HEK293T (cell line): Measurements from ENCODE around the gene DNAH3.

Source experiments
- BHLHE40 ChIP-seq: fragments of 450-650 bp; IDR thresholded peaks from 2 replicates; pipeline ENCODE4 v1.6.1; 2016; ENCODE audit warnings: mild to moderate bottlenecking, moderate library complexity, borderline replicate concordance
- FOXM1 ChIP-seq: fragments of 450-650 bp; IDR thresholded peaks from 2 replicates; pipeline ENCODE4 v1.6.1; 2017; ENCODE audit warnings: mild to moderate bottlenecking, borderline replicate concordance
- SP1 ChIP-seq: fragments of 450-650 bp; IDR thresholded peaks from 2 replicates; pipeline ENCODE4 v1.6.1; 2017

DNA sequence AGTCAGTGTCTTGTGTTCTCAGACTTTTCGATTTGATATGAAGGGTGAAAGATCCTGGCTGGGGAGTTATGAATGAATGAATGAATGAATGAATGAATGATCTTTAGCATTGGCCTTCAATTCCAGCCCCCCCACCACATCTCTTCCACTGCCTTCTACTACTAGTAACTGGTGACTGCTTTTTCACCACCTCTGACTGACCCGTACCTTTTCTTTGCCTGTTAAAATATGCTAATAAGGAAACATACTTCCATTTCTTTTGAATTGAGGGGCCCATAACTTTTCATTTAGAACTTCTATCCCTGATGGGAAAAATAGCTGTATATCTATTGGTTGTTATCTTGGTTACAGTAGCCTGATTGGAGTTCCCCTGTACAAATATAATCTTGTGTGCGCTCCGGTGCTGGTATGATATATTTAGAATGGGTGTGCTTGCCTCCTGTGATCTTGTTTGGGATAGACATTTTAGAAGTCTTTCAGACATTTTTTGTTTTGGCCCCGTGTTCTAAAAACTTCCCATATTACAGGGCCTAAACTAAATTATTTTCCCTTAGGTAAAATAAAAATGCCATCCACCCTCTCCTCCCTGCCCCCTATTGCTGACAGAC lies 246.6 kb downstream of the DNAH3 start:
- no peak for TF ChIP-seq BHLHE40
- no peak for TF ChIP-seq SP1
- no peak for TF ChIP-seq FOXM1
